ENCODE results near the gene LEPROT.

Gene LEPROT

DNA sequence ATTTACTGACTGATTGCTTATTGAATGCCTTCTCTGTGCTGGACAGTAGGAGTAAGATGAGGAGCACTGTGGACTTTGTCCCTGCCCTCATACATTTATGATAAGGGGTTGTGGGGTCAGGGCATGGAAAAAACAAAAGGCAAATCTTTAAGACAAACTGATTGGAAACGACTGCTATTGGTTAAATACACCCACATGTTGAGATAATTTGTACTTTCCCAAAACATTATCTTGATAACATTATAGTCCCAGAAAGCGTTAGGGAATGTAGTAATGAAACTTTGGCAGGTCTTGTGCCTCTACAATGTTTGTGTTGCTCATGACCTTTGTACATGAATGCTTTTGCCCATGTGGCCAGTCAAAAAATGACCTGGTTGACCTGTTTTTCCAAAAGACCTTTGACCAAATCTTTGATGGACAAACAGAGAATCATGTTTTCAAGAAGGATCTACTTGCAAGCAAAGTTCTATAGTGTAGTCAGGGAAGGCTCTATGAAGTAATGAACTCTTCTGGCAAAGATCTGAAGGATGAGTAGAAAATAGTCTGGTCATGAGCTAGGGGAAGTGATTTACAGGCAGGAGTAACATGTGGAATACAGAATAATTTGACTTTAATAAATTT is 50.9 kb downstream of the LEPROT start:
- Histone ChIP-seq H4K20me1 (ENCODE audit: control insufficient read depth, insufficient read depth, low read depth, low read length) (no peaks in the 10 kb centered on the region), H3K9me2 (replicated peaks; ENCODE audit: control insufficient read depth, low read length) (no peaks in the 10 kb centered on the region), H3K4me1 (ENCODE audit: control insufficient read depth, low read length) (no peaks in the 10 kb centered on the region), H3K27ac (ENCODE audit: low read depth, low read length) (no peak overlapping the region), H3K9me3 (ENCODE audit: control insufficient read depth, insufficient read depth, low read length) (no peaks in the 10 kb centered on the region), H3F3A (ENCODE audit: control insufficient read depth, insufficient read depth) (no peaks in the 10 kb centered on the region), H3K27me3 (ENCODE audit: control insufficient read depth, low read length) (peaks cover 11% of the 10 kb centered on the region; the same call in 1 of the 2 replicates), H3K36me3 (ENCODE audit: control insufficient read depth, low read length) (no peaks in the 10 kb centered on the region), H3K4me2 (ENCODE audit: low read length) (no peak overlapping the region), H3K4me3 (ENCODE audit: low read length) (no peak overlapping the region), H3K79me2 (ENCODE audit: control insufficient read depth, low read length) (no peaks in the 10 kb centered on the region)
- TF ChIP-seq, protein P1, sequence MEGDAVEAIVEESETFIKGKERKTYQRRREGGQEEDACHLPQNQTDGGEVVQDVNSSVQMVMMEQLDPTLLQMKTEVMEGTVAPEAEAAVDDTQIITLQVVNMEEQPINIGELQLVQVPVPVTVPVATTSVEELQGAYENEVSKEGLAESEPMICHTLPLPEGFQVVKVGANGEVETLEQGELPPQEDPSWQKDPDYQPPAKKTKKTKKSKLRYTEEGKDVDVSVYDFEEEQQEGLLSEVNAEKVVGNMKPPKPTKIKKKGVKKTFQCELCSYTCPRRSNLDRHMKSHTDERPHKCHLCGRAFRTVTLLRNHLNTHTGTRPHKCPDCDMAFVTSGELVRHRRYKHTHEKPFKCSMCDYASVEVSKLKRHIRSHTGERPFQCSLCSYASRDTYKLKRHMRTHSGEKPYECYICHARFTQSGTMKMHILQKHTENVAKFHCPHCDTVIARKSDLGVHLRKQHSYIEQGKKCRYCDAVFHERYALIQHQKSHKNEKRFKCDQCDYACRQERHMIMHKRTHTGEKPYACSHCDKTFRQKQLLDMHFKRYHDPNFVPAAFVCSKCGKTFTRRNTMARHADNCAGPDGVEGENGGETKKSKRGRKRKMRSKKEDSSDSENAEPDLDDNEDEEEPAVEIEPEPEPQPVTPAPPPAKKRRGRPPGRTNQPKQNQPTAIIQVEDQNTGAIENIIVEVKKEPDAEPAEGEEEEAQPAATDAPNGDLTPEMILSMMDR (IDR thresholded peaks at IDR 0.05; ENCODE audit: low read depth, low read length, poor library complexity, severe bottlenecking): no peak
- no peak for TF ChIP-seq EZH2phosphoT487 (IDR thresholded peaks at IDR 0.05; ENCODE audit: borderline replicate concordance, low read length)

DNA sequence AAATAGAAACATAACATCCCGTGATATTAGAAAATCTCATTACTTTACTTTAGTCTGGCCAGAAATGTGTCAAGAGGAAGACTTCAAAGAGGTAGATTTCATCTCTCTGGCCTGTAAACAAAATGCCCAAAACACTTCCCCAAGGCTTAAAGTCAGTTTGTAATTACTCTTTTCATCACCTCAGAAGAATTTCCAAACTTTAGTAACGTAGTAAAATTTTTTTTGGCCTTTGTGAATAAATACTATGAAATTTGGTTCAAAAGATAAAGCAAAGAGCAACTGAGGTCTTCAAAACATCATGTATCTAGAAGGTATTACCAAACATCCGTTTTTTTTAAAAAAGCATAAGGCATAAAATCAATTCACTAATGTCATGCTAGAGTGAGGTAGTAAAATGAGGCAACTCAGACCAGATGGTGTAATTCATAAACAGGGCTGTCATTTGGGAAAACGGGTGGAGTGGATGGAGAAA is 51.4 kb downstream of the LEPROT start:
- Histone ChIP-seq H4K20me1 (ENCODE audit: control insufficient read depth, insufficient read depth, low read depth, low read length) (no peaks in the 10 kb centered on the region), H3F3A (ENCODE audit: control insufficient read depth, insufficient read depth) (no peaks in the 10 kb centered on the region), H3K4me1 (ENCODE audit: control insufficient read depth, low read length) (no peaks in the 10 kb centered on the region), H3K9me3 (ENCODE audit: control insufficient read depth, insufficient read depth, low read length) (no peaks in the 10 kb centered on the region), H3K27me3 (ENCODE audit: control insufficient read depth, low read length) (peaks cover 11% of the 10 kb centered on the region; the same call in 1 of the 2 replicates), H3K36me3 (ENCODE audit: control insufficient read depth, low read length) (no peaks in the 10 kb centered on the region), H3K4me2 (ENCODE audit: low read length) (no peak overlapping the region), H3K9me2 (replicated peaks; ENCODE audit: control insufficient read depth, low read length) (no peaks in the 10 kb centered on the region), H3K27ac (ENCODE audit: low read depth, low read length) (no peak overlapping the region), H3K79me2 (ENCODE audit: control insufficient read depth, low read length) (no peaks in the 10 kb centered on the region), H3K4me3 (ENCODE audit: low read length) (no peak overlapping the region)
- no peak for TF ChIP-seq EZH2phosphoT487 (IDR thresholded peaks at IDR 0.05; ENCODE audit: borderline replicate concordance, low read length)
- TF ChIP-seq, protein P1 (IDR thresholded peaks at IDR 0.05; ENCODE audit: low read depth, low read length, poor library complexity, severe bottlenecking): no peak

DNA sequence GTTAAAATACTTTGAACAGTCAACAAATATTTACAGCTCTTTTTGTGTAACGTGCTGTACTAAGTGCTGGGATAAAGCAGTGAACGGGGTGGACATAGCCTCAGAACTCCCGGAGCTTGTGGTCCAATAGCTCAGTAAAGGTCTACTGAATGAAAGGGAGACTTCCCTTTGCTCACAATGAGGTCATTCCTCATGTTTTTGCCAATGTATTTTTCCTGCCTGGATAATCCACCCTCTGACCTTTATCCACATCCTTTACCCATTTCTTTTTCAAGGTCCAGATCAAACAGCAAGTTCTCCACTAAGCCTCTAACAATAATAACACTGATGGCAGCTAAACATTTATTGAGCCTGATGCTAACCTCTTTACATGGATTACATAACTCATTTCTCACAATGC is 55.9 kb downstream of the LEPROT start:
- TF ChIP-seq, protein P1 (IDR thresholded peaks at IDR 0.05; ENCODE audit: low read depth, low read length, poor library complexity, severe bottlenecking): no peak
- TF ChIP-seq EZH2phosphoT487 (IDR thresholded peaks at IDR 0.05; ENCODE audit: borderline replicate concordance, low read length): no peak

More for the DNA sequence above, 55.9 kb downstream of the LEPROT start:
- Histone ChIP-seq H3F3A (ENCODE audit: control insufficient read depth, insufficient read depth) (no peaks in the 10 kb centered on the region), H3K36me3 (ENCODE audit: control insufficient read depth, low read length) (no peaks in the 10 kb centered on the region), H3K79me2 (ENCODE audit: control insufficient read depth, low read length) (no peaks in the 10 kb centered on the region), H3K4me3 (ENCODE audit: low read length) (no peak overlapping the region), H3K4me2 (ENCODE audit: low read length) (no peak overlapping the region), H3K4me1 (ENCODE audit: control insufficient read depth, low read length) (no peaks in the 10 kb centered on the region), H3K27ac (ENCODE audit: low read depth, low read length) (no peak overlapping the region), H3K9me3 (ENCODE audit: control insufficient read depth, insufficient read depth, low read length) (no peaks in the 10 kb centered on the region), H4K20me1 (ENCODE audit: control insufficient read depth, insufficient read depth, low read depth, low read length) (no peaks in the 10 kb centered on the region), H3K9me2 (replicated peaks; ENCODE audit: control insufficient read depth, low read length) (no peaks in the 10 kb centered on the region), H3K27me3 (ENCODE audit: control insufficient read depth, low read length) (peaks cover 8% of the 10 kb centered on the region; the same call in 1 of the 2 replicates)

Data from DOHH2 (cell line).